Brain pericyte (primary cell): ENCODE results near the gene PACRGL.

Experiments used
- DNase-seq: peaks from one replicate; pipeline ENCODE4 v3.0.0-alpha.2; 2012; ENCODE audit warnings: low read depth, low spot score

The PACRGL gene

DNA sequence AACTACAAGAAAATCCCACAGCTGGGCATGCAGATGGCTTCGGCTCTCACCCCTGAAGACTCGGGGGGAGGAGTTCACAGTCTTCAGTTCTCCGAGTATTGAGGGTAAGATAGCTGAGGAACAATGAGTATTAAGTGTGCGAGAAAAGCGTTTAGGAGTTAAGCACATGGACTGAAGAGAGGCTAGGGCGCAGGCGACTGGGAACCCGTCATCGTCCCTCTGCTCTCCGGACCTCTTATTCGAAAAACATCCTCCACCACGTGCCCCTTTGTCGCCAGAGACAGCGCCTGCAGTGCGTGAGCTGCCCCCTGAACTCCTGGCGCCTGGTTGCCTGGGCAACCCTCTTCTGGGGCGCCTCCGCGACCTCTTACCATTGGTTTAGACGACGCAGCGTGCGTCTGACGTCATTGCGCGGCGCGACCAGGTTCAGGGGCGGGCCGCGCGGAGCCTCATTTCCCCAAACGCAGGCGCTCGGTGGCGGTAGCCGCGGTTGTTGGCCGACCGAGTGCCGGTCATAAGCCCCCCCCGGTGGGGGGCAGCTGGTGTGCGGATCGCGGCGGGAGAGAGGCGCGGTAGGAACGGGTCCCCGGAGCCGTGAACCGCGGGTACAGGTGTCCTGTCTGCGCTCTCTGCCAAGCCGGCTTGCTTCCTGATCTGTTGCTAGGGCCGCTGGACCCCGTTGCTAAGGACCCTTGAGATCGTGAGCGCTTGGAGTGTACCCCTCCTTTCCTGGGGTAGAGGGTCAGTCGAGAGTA, at the start of gene PACRGL:
Gene PACRGL, plus strand, starts transcription at position 452 of the 755 bp plus-strand sequence. CDS start 4,024 bp downstream, outside the sequence.
- DNase-seq = peak; percentile 67

DNA sequence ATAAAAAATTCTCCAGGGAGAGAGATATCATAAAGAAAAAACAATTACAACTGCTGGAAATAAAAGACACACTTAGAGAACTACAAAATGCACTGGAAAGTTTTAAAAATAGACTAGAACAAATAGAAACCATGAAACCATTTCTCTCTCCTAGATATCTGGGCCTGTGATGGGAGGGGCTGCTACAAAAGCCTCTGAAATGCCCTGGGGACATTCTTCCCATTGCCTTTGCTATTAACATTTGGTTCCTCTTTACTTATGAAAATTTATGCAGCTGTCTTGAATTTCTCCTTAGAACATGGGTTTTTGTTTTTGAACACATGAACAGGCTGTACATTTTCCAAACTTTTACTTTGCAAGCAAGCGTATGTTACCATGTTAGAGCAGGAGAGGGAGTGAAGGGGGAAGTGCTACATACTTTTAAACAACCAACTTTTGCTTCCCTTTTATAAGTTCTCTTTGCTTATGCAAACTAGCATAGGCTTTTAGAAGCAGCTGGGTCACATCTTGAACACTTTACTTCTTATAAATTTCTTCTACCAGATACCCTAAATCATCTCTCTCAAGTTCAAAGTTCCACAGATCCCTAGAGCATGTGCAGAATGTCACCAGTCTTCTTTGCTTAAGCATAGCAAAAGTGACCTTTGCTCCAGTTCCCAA, 47.9 kb upstream of the PACRGL start:
- no peak for DNase-seq

DNA sequence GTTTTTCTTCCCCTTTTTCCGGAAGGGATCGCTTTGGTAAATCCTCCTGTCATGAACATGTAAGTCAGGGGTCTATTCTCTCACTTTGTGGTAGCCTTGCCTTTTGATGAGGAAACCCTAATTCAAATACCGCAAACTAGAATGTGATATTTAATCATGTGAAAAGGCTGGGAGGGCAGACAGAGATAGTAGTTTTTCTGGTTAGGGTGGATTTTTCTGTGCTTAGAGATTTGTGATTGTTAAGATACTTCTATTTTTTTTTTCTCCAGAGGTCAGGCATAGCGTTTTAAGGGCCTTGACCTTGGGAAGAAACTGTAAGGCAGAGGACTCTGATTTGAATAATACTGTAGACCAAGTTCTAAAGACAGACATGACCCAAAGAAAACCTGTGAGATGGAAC, 41.8 kb upstream of the PACRGL start:
- DNase-seq = no peak

DNA sequence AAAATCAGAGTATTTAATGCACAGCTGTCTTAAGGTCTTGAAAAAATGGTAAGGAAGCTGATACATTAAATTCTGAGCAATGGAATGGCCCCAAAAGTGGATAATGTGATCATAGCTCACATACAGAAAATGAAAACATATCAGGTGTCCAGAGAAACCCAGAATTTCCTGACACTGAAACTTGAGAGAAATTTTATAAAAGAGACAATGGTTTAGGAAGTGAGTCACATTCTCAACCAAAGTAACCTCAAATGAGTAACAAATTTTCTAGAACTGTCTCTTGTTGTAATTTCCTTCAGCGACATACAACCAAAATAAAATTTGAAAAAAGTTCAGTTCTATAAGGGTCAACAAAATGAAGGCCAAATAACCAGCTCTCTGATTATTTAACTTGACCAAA, 37.4 kb upstream of the PACRGL start:
- DNase-seq = no peak

DNA sequence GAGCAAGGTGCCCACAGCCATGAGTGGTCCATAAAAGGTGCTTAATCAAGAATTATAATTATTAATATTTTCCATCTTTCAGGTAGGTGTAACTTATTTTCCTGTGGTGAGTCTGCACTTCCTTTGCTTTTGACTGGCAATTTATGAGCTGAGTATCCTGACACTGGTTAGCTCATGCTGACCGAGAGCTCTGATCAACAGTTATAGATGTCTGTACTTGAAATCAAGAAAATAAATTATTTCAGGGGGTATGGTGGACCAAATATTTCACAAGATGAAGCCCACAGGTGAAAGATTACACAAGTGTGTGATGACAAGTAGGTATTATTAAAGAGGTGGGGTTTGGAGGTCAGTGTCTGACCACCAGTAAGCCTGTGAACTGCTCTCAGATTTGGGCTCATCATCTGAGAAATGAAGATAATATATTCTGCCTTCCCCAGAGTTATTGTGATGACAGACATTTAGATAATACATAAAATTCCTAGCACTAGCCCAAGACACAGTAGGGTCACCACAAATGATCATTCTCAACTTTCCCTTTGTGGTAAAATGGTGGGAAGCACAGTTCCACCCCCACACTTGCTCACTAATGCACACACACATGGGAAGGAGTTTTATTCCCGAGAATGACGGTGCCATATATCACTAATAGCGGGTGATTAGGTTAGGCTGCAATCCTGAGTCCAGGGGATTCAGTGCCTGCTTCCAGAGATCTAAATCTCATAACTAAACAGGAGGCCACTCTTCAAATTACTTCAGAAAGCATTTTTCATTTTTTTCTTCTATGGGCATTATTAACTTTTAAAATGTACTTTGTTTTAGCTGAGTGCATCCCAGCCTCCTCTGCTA, 34.0 kb upstream of the PACRGL start:
- no peak for DNase-seq

DNA sequence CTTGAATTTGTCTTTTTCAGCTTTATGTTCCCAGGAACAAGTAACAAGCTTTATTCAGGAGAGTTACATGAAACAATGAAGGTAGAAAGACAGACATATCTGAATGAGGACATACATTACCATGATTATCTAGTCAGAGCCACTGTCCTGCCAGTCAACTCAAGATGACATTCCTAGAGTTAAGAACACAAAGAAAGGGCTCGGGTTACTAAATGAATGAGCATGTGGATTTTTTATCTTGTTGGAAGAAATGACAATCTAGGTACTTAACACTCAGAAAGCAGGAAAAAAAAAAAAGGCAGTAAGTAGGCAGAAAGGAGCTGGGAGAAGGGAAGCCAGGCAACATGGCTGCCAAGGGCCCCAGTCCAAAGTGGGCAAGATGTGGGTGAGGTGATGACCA, 28.0 kb upstream of the PACRGL start:
- no peak for DNase-seq

DNA sequence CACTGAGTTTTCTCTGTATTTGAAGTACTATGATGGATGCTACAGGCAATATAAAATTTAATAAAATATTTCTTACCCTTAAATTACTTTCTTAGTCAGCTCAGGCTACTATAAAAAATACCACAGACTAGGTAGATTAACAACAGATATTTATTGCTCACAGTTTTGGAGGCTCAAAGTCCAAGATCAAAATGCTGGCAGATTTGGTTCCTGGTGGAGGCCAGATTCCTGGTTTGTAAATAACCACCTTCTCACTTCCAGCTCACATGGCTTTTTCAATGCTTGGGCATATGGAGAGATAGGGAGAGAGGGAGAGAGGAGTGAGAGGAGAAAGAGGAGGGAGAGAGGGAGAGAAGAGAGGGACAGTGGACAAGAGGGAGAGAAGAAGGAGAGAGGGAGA, 24.5 kb upstream of the PACRGL start:
- no peak for DNase-seq

DNA sequence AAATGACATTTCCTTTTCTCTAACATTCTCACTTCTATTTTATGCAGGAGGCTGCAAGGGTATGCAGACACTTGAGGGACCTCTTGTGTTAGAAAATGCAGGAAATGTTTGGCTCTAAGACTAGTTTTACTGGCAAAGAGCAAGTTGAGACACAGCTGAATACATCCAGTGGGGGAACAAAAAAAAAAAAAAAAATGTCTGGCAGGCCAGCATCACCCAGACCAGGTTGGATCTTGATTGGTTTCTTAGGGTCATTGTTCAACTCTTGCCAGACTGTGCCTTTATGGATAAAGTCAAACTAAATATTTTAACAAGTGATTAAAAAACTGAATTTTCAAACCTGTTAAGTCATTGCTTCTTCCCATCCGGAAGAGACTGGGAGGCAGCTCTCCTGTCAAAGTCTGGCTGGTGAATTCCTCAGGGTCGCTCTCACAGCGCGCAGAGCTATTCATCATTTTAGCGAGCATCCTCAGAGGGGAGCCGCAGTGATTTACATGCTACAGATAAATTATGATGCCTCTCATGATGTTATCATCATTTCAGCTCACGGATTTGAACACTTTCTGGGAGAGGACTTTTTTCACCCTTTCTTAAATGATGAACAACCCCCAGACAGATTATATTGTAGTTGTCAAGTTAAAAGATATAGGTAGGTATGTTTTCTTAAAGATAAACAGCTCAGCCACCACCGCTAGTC, 23.6 kb upstream of the PACRGL start:
- no peak for DNase-seq

DNA sequence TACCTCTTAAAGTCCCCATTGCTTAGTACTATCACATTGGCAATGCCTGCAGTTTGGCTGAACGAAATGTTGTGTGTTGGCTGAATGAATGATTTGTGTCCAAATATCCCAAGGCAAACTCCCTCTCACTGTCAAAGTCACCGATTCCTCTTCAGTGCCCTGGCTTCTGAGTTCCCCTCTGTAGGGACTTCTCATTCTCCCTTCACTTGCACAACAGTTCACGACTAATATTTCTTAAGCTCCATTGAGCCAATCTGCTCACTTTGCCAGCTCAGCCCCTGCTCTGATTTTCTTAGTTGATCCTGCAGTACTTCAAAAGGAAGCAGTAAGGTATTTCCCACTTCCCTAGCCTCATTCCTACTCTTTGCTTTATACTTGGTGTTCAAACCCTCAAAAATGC, 21.9 kb upstream of the PACRGL start:
- no peak for DNase-seq

DNA sequence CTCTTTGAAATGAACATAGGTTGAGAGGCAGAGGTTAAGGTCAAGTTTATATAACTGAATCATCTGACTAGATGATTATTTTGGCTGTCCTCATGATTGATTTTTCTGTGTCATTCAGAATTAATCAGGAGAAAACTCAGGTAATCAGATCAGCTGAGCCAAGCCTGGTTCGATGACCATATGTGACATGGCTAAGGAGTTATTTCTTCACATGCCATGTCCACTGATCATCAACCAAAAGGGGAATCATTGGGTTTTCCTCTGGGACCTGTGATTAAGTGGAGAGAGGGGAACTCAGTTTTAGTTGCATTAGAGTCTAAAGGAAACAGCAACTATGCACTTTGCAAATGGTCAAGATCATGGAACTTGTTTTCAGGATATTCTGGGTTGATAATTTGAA, 20.3 kb upstream of the PACRGL start:
- no peak for DNase-seq

DNA sequence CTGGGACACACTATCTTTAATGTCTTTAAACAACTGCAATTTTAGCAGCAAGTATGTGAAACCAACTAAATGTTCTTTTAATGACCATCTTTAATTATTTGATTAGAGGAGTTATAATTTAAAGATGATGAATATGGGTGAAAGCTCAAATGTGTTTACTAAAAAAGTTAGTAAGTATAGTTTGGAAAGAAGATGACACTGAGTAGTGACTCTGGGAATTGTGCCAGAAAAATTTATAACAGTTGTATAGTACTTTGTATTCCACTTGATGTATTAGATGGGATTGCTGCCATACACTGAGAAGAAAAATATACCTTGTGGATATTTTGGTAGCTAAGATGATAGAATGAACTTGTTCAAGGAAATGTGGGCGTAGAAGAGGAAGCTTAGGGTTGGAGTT, 19.5 kb upstream of the PACRGL start:
- DNase-seq = no peak

DNA sequence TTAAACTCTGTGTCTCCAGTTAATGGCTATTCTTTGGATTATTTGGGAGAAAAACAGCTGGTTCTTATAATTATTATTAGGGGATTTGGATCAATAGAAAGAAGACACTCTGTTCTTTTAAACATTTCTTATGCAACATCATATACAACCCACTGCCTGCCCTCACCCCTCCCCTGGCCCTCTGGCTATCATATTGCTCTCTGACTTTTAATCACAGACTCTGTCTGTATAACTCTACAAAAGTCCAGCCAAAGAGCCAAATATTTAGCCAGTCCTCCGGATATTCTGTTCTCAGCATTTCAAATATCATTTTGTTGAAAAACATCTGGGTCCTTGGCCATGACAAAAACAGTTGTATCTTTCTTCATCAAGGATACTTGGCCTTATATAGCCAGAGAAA, 19.0 kb upstream of the PACRGL start:
- no peak for DNase-seq

DNA sequence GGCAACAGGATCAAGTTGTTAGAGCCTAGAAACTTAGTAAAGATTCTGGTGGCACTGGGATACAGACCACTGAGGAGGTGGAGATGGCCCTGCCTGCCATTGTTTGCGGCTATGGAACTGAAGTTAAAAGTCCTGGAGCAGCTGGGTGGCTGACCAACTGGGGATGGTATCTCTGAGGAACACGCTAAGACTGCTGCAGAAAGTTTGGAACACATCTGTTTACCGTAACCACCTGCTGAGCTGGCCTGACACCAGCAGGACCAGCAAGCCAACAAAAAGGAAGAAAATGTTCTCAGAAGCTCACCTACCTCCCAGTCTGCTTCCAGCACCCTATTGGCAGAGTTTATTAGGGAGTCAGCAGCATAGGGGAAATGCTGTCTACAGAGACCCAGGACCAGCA, 17.4 kb upstream of the PACRGL start:
- no peak for DNase-seq

DNA sequence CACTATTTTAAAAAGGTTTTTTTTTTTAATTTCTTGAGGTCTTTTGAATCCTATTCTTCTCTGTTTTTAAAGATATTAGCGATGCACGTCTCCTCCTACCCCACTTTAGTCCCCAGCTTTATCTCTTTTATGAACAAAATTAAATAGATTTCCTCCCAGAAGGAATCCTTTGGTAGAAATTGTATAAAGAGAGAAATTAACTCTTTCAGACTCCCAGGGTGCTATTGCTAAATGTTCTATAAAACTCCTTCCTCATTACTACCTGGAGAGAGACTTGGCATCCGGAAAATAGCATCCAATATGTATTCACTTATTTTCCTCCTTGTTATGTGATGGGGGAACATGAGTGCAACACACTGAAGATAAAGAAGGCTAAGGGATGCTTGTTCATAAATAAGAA, 16.5 kb upstream of the PACRGL start:
- DNase-seq = no peak

DNA sequence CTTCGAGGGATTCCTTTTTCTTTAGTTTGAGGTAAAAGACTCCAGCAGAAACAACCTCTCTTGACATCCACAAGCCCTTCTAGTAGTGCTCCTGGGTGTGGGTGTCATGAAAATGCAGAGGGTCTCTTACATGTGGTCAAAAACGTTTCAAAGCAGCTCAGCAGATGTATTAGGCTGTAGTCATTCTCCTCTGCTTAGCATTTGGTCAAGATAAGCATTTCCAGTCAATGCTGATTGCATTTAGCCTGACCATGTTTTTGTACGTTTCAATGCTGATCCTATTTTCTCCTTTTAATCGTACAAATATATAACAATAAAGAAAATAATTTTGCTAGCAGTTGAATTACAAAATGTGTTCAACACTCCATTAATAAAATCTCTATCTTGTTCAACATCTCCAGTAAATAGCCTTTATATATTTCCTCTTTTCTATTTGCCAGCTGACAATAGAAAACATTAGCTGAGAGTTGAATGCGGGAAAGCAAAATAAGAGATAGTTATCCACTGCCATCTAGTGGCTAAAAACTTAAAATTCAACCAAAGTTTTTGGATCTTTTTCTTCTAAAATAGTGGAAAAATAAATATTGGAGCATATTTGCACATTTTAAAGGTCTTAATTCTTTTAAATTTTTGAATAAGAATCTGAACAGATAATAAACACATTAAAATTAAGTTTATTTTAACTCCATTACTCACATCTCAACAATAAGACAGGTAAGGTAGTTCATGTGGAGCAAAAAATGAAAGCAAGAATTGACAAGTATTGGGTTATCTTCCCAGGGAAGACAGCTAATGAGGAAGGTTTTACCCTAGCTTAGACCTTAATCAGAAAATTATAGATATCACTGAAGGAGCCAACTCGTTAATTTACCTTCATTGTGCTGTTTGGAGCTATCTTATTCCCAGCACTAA, 15.2 kb upstream of the PACRGL start:
- DNase-seq = no peak

DNA sequence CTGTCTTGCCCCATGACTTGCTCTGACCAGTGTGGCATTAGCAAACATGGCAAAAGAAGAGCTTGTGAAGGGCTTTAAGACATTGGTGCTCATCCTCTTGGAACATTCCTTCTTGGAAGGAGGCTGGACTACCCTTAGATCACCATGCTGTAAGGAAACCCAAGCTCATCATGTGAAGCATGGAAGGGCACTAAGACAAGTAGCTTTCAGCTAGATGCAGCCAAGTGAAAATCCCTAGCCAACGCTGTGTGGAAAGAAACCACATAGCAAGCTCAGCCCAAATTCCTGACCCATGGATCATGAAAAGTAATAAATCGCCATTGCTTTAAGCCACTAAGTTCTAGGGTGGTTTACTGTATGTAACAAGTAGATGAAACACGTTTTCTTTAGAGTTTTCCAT, 12.4 kb upstream of the PACRGL start:
- DNase-seq = no peak

DNA sequence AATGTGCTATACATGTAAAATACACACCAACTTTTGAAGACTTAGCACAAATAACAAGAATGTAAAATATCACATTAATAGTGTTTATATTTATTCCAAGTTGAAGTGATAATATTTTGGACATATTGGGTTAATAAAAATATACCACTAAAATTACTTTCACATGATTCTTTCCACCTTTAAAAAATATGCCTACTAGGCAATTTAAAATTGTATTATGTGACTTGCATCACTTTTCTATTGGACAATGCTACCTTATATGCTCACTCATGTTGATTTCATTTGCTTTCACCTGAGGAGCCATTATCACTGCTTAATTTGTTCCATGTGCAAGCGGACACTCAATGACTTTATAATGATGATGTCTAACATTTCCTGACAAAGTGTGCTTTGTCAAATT, 3.4 kb upstream of the PACRGL start:
- DNase-seq = no peak

DNA sequence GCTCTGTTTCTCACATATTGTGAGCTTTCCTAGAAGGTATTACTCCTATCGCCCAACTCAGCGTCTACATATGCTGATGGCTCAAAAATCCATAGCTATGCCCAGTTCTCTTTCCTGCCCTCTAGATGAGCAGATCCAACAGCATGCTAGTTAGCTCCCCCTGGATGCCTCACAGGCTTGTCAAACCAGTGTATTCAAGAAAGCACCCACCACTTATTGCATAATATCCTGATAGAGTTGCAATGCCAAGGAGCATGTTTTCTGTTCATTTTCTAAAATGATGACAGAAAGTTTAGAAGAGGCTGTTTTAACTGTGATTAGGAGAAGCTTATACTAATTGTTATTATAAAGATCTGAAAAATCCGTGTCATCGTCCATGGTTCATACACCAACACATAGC, 1.9 kb upstream of the PACRGL start:
- DNase-seq = no peak

DNA sequence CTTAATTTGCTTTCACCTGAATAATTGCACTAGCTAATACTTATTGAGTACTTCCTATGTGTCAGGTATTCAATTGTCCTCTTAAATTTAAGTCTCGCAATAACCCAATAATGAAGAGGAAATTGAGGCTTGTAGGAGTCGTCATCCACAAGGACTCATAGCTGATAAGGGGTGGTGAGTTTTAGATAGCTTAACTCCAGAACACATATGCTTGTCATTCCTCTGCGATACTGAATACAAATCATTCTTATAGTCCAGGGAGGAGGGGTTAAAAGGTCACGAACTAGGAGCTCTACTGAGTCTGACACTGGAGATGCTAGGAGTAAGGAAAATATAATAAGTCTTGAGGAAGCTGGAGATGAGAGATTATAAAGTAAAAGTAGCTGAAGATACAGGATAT, 1.4 kb upstream of the PACRGL start:
- no peak for DNase-seq

DNA sequence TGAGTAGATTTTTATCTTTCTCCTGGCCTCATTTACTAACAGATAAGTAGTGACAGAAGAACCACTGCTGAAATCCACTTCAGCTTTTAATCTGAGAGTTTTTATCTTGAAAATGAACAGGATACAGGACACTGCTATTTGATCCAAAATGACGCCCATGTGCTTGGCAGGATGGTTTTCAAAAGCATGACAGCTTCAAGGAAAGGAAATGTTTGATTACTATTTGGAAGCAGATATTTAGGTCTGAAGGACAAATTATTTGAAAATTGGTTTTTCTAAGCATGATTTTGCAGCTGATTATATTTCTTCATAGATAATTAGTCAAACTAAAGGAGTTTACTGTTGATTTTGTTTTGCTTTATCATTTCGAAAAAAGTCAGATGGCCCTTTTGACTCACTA, 11.1 kb downstream of the PACRGL start:
- DNase-seq = no peak

DNA sequence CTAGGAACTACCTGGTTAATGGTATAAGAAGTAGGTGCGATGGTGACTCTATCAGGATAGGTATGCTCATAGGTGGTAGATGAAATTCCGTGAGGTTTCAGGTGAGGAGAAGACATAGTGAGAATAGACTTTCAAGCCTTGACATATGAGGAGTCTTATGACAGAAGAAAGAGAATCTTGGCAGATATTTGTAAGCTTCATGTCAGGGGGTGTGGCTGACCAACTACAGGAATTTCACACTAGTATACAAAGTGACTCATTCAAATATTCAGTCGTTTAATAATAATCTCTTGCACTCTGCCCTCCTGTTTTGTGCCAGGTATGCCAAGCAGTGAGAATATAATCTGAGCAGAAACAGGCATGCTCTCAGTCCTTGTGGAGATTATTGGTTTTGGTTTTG, 22.8 kb downstream of the PACRGL start:
- no peak for DNase-seq
